ENCODE results near the gene USP9X. TPM values are rescaled to one million over a fixed set of nuclear protein-coding genes. Genes with fewer than 3 reads are reported as not detected.
"Not testable (repeated sequence)": the region's sequence is repeated elsewhere in the genome, so short reads cannot be mapped to it uniquely, and the experiment has no call there.

USP9X gene
- total RNA-seq, 1 donor from 2014 or later = 176 TPM

DNA sequence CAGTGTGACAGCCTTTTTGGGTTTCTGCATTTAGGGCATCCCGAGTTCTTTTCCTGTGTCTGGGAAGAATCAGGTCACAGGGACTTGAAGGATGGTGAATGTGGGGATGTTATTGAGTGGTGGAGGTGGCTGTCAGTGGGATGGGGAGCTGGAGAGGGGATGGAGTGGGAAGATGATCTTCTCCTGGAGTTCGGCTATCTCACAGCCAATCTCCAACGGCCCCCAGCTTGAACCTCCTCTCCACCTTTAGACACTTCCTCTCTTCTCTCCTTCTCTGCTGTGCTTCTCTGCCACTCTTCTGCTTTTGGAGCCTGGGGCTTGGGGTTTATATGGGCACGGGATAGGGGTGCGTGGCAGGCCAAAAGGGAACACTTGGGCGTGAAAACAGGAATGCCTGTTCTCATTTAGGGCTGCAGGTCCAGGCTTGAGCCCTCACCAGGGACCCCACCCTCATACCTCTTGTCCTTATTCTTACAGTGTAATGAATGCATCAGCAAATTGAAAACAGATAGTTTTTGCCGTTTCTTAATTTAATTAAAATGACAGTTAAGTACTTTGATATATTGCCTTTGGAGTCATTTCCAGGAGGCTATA lies 37.5 kb downstream of the USP9X start:
- no peak for DNase-seq (ENCODE audit: low read depth)

DNA sequence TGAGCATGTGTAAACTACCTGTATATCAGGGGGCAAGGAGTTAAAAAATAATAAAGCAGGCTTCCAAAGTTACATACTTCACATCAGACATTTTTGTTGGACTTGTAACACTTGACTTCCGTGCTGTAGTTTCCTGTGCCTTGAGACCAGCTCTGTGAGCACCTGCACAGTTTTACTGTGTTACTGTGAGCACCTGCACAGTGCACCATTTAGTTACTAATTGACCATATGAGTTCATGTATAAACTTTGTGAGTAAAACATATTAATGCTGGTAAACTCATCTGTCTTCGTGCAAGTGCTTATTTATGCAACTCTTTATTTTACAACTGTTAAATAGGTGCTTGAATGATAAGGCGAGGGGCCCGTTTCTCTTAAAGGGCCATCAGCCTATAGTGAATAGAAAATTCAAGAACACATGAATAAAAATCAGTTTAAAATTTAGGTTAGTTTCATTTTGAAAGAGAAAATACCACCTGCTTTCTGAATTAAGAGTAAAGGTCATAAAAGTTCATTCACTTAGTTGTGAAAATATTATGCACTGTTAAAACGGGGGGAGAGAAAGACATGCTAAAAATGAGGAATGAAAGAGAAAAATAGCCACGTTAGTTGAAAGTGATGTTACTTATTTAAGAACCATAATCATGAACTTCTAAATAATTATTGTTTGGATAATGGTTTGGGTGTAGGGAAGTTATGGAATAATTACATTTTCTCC lies 42.4 kb downstream of the USP9X start:
- DNase-seq (ENCODE audit: low read depth) = peak; percentile 56

DNA sequence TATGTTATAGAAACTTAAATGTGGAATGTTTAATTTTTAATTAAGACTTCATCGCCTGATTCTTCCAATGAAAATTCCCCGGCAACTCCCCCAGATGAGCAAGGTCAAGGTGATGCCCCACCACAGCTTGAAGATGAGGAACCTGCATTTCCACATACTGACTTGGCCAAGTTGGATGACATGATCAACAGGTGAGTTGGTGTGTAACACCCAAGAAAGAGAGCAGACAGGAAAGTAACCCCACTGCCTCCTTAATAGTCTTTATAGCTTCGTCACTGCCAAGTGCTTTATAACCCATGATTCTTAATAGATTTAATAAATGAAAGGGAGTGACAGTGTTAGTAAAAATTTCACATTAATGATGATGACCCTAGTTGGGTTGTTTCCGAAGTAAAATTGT lies 43.7 kb downstream of the USP9X start:
- no peak for DNase-seq (ENCODE audit: low read depth)

DNA sequence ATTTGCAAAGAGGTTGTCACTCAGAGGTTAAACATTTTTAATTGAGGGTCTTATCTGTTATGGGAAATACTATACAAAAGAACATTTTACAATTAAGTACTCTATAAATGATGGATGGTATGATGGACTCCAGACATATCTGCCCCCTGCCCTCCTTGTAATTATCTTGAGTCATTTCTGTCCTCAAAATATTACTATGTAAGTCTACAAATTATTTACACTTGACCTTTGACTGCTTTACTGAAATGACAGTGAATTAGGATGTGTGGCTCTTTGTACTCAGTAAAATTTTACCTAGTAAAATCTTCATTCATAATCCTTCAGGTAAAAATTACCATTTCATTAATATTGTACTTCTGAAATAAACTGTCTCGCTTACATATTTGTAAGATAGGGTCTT lies 46.5 kb downstream of the USP9X start:
- no peak for DNase-seq (ENCODE audit: low read depth)

DNA sequence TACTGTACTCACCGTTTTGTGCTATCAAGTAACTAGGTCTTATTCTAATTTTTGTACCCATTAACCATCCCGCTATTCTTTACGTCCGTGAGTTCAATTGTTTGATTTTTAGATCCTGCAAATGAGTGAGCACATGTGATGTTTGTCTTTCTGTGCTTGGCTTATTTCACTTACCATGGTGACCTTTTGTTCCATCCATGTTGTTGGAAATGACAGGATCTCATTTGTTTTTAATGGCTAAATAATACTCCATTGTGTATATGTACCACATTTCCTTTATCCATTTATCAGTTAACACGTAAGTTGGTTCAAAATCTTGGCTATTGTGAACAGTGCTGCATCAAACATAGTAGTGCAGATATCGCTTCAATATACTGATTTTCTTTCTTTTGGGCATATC lies 48.3 kb downstream of the USP9X start:
- DNase-seq (ENCODE audit: low read depth) = no peak

DNA sequence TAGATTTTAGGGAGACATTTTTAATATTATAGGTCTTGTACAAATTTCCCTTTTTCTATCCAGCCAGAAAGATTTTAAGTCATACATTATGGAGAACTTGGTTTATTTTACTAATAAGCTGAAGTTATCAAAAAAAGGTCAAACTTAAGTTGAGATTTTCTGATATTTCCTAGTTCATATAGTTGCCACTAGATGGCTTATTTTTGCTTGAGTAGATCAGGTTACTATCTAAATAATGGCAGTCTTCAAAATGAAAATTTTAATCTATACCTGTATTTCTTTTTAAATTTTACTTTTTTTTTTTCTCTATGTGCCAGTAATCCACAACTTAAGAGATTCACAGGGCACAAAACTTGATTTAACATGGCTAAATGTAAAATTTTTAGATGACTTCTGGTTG lies 52.3 kb downstream of the USP9X start:
- peak; percentile 13 for DNase-seq (ENCODE audit: low read depth)

DNA sequence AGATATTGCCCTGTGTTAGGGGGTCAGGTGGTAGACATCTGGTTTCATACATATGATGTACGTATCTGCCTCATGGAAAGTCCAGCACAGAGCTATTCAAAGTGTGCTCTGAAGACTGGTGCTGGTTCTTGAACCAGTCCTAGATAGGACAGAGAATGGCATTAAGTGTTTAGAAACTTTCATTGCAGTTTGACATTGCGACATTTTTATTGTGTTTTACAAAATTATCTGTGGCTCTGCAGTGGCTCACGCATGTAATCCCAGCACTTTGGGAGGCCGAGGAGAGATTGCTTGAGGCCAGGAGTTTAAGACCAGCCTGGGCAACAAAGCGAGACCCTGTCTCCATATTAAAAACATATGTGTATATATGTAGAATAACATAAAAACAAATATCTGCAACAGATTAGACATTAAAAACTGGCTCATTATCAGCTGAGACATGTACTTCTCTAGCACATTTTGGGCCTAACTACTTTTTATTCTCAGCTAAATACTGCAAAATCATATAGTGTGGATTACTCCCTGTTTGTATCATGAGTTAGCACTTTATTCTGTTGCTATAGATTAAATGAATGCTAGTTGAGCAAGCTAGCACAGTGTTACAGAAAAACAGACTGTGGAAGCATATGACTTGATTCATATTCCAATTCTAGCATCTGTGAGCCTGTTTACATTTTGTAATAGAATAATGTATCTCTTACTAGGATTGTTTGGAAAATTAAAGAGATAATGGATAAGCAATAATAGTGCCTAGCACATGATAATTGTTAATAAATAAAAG lies 57.1 kb downstream of the USP9X start:
- no peak for DNase-seq (ENCODE audit: low read depth)

DNA sequence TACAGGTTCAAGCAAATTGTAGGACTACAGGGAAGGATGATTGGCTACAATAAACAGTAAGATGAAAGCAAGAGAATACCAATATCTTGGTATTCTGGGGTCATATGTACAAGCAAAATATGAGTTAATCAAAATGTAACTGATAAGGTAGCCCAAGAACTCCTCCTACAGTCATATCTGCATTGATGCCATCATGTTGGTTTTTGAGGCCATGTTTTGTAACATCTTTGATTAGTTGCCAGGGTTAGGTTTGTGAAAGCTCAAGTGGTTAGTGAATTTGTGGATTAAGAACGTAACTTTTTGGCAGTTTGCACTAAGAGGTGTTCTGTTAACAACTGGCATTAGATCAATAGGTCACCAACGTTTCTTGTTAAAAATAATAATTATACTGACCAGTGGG lies 59.6 kb downstream of the USP9X start:
- DNase-seq (ENCODE audit: low read depth) = no peak

DNA sequence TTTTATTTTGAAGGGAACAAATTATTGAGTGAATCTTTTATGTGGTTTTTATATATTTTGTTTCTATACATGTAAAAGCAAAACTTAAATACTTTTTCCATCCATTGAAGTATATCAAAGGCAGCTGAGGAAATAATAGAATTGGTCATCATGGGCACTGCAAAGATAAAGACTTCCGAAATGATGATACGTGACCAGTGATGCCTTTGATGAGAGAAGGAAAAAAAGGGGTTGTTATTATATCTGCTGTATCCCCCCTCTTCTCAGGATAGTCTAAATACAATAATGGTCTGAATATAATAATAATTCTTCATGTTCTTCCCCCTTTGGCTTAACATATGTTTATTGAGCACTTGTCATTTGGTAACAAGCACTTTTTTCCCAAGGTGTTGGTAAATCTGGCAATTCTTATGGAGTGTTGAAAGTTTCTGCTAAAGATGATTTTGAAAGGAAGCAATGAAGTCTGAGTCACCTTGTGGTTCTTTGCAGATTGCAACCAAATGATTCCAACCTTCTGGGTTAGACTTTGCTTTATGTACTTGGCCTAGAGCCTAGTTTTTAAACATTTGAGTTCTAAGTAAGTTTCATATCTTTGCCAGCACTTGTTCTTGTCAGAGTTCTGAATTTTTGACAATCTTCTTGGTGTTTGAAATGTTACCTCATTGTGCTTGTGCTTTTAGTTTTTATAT lies 60.8 kb downstream of the USP9X start:
- peak; percentile 83 for DNase-seq (ENCODE audit: low read depth)

DNA sequence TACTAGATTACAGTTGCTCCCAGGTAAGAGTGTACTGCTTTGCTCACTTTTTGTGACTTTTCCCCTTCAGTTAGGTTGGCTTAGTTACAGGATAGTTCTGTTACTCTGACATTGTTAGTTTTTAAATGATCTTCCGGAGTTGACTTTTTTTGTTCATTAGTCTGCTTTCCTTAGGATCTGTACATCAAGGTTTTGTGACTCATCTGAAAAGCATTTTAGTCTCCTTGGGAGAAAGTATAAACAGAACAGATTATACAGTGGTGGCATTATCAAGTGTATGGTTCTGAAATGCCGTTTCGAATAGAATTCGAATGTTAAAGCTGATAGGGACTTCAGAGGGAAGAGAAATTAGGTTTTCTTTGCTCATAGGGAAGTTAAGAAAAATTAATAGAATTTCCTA lies 63.3 kb downstream of the USP9X start:
- DNase-seq (ENCODE audit: low read depth) = peak; percentile 36

DNA sequence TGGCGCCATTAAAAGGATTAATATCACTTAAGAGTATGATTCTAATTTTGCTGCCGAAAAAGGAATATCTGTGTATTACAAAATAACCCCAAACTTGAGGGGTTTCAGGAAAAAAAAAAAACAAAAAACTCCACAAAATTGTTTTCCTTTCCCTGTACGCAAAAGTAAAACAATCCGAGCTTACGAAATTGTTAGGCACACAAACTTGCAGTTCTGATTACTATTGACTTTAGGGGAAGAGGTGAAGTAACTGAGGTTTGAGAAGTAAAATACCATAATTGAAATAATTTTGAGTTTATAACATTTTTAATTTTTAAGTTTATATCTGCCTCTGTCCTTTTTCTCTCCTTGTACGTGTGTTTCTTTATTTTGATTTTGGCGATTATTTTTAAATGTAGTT lies 64.8 kb downstream of the USP9X start:
- DNase-seq (ENCODE audit: low read depth) = no peak

DNA sequence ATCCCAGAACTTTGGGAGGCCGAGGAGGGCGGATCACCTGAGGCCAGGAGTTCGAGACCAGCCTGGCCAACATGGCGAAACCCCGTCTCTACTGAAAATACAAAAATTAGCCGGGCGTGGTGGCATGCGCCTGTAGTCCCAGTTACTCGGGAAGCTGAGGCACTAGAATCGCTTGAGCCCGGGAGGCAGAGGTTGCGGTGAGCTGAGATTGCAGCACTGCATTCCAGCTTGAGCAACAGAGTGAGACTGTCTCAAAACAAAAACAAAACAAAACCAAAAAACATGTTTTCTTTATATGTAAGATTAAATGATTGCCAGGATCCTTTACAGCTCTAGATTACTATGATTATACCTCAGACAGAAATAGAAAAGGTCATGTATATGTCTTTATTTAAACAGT lies 66.5 kb downstream of the USP9X start:
- not testable (repeated sequence) for DNase-seq (ENCODE audit: low read depth)

DNA sequence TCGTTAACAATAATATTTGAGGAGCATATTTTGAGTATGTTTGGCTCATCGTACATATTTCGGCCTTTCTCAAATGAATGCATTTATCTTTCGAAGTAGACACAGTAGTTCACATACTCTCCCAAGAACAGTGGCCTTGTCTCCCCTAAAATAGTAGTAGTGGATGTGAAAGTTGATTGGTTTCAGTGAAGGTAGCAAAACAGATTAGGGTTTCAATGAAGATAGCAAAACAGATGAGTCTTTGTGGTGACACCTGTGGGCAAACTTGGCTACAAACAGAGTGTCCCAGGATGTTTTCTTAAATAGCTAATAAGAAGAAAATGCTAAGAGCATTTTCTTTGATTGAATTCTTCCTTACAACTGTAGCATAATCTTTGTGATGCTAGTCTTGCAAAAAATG lies 67.0 kb downstream of the USP9X start:
- no peak for DNase-seq (ENCODE audit: low read depth)

DNA sequence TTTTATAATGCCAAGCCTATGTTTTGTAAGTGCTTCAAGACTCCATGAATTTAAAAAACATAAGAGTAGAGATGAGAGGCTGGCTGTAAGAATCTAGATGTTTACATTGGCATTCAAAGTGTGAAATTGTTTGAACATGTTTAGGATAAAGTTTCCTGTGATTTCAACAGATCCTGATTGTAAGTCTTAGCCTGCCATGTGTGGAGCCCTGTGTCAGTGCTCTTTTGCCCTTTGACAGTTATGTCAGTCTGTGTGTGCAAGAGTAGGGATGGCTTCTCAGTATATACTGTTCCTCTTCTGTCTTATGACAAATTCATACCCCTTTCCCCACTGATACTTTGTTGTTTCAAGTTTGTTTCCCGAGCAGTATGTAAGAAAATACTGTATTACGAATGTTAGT lies 68.2 kb downstream of the USP9X start:
- DNase-seq (ENCODE audit: low read depth) = no peak

DNA sequence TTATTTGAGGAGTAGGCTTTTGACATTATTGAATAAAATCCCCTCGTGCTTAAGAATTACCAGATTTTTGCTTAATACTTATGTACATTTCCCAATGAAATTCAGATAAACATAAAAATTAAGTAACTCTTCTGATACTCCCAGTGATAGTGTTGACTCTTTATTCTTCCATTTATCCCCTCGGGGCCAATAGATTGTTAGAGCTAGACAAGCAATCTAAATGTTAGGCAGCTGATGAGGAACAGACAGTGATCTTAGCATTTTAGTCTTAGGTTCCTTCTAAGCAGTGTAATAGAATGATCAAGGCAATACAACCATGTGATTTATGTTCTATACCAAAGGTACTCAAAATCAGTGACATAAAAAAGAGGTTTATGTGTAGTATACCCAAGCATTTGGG lies 68.7 kb downstream of the USP9X start:
- DNase-seq (ENCODE audit: low read depth) = no peak

DNA sequence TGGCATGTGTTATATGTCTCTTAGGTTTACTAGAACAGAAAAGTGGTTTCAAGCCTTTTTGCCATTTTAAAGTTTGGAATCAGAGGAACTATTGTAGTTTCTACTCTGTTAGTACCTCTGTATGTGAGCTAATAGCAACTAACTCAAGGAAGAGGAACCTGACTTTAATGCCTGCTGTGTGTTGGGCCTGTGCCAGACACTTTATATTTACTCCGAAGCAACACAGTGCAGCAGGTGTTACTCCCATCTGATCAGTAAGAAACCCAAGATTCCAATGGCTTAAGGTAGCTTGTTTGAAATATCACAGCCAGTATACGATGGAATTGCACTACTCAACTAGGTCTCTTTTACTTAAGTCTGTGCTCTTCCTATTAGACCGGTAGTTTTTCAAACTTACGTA lies 79.2 kb downstream of the USP9X start:
- no peak for DNase-seq (ENCODE audit: low read depth)

DNA sequence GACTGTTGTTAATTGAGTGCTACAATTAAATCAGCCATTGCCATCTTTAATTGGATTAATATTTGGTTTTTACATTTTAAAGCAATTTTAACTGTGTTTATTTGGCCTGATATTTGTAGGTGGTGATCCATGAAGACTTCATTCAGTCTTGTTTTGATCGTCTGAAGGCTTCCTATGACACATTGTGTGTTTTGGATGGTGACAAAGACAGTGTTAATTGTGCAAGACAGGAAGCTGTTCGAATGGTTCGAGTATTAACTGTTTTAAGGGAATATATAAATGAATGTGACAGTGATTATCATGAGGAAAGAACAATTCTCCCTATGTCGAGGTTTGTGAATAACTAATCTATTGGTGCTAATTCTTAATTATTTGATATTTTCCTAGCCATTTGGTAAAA lies 82.6 kb downstream of the USP9X start:
- peak; percentile 16 for DNase-seq (ENCODE audit: low read depth)

DNA sequence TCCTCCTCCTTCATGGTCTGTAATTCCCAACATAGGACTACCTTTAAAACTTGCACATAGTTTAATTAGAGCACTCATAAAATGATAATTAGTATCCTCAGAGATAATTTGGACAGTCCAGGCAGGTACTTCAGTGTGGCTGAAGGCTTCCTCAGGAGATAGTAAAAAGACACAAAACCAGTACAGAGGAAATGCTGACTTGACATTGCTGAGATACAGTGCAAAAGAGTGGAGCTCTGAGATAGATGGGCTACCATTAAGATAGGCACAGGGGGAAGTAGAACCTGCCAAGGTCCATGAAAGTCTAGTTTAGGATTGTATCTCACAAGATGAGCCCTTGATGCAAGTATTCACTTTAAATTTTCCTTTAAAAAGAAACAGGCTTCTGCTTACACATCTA lies 91.0 kb downstream of the USP9X start:
- no peak for DNase-seq (ENCODE audit: low read depth)

DNA sequence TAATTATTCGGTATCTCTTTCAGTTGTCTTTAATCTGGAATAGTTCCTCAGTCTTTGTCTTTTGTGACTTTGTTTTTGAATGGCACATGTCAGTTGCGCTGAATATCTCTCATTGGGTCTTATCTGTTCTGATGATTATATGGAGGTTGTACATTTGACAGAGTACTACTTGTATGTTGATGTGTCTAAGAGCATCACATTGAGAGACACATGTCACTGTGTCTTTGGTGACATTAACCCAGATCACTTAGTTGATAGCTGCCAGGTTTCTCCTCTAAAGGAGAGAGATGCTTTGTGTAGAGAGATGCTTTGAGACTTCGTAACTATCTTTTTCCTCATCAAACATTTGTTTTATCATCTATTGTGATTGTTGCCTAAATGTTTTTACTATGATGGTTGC lies 92.1 kb downstream of the USP9X start:
- no peak for DNase-seq (ENCODE audit: low read depth)

DNA sequence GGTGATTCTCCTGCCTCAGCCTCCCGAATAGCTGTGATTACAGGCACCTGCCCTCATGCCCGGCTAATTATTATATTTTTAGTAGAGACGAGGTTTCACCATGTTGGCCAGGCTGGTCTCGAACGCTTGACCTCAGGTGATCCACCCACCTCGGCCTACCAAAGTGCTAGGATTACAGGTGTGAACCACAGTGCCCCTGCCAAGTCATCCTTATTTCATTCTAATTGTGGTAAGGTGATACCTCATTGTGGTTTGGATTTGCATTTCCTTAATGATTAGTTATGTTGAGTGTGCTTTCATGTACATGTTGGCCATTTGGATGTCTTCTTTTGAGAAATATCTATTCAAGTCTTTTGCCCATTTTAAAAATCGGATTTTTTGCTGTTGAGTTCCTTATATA lies 93.0 kb downstream of the USP9X start:
- peak; percentile 28 for DNase-seq (ENCODE audit: low read depth)

DNA sequence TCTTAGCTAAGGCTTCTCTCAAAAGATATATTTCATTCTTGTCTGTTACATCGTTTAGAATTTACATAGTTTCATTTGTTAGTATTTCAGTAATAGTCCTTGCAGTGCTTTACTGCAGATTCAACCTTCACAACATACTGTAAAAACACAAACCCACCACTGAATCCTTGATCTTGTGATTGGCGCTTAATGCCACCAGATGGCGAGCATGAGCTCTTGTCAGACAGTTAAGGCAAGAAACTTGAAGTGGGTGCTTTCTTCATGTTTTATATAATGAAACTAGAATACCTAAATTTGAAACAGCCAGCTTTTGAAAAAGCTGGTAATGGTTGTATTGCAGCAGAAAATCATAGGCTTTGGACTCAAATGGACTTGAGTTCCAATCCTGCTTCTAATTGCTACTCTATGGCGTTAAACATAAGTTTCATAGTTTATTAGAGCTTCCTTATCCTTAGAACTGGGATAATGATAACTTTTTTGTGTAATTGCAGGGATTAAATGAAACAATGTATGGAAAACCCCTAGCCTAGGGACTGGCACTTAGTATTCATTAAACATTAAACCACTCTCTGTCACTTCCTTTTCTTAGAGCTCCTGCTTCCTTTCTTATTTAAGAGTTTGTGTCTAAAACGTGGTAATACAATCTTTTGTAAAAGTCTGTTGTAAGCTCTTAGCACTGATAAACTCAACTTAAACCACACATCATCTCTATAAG lies 95.1 kb downstream of the USP9X start:
- peak; percentile 69 for DNase-seq (ENCODE audit: low read depth)

DNA sequence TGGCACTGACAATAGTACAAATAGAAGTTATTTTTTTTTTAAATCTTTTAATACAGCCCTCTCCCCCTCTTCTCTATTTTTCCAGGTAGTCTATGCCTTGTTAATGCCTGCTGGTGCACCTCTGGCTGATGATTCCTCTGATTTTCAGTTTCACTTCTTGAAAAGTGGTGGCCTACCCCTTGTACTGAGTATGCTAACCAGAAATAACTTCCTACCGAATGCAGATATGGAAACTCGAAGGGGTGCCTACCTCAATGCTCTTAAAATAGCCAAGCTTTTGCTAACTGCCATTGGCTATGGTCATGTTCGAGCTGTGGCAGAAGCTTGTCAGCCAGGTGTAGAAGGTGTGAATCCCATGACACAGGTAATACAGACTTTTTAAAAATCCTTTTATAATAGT lies 99.1 kb downstream of the USP9X start:
- DNase-seq (ENCODE audit: low read depth) = no peak
